Mesenchymal stem cell (in vitro differentiated cells and primary cell): ENCODE results near the gene PAX7.
A peak's percentile ranks its signal among the peaks of the same experiment; 100 is the strongest.

Experiments used
- DNase-seq: peaks from one replicate; pipeline ENCODE4 v3.0.0-alpha.2; 2013
- H2AFZ ChIP-seq: one replicate; pipeline ENCODE4 v1.6.1; 2013; ENCODE audit warnings: low read depth, mild to moderate bottlenecking, control low read depth, inconsistent platforms, low read length, moderate library complexity
- H2AK5ac ChIP-seq: 2 replicates; pipeline ENCODE4 v1.6.1; 2013; ENCODE audit warnings: low read length, moderate library complexity, mild to moderate bottlenecking, inconsistent platforms; ENCODE audit not compliant: severe bottlenecking
- H2BK120ac ChIP-seq: one replicate; pipeline ENCODE4 v1.6.1; 2013; ENCODE audit warnings: low read depth, mild to moderate bottlenecking, inconsistent platforms, low read length, moderate library complexity
- H2BK12ac ChIP-seq, 2 experiments: one replicate each; pipeline ENCODE4 v1.6.1; 2013; ENCODE audit warnings: inconsistent platforms in 2 of 2, low read length in 2 of 2, mild to moderate bottlenecking in 2 of 2, moderate library complexity in 2 of 2, control low read depth in 1 of 2
- H2BK15ac ChIP-seq: one replicate; pipeline ENCODE4 v1.6.1; 2013; ENCODE audit warnings: mild to moderate bottlenecking, low read depth, inconsistent platforms; ENCODE audit not compliant: poor library complexity, severe bottlenecking
- H2BK5ac ChIP-seq: 2 replicates; pipeline ENCODE4 v1.6.1; 2013; ENCODE audit warnings: low read depth, mild to moderate bottlenecking, low read length, control low read depth, inconsistent platforms; ENCODE audit not compliant: poor library complexity, severe bottlenecking
- H3K14ac ChIP-seq, 2 experiments: one replicate each; pipeline ENCODE4 v1.6.1; 2013; ENCODE audit warnings: inconsistent platforms in 2 of 2, low read length in 2 of 2, control low read depth in 1 of 2, mild to moderate bottlenecking in 1 of 2, moderate library complexity in 1 of 2
- H3K18ac ChIP-seq, 2 experiments: one replicate each; pipeline ENCODE4 v1.6.1; 2013; ENCODE audit warnings: inconsistent platforms in 2 of 2, low read length in 2 of 2, control low read depth in 1 of 2, low read depth in 1 of 2, mild to moderate bottlenecking in 1 of 2
- H3K23ac ChIP-seq, 2 experiments: one replicate each; pipeline ENCODE4 v1.6.1; 2013; ENCODE audit warnings: inconsistent platforms in 2 of 2, low read length in 2 of 2, mild to moderate bottlenecking in 2 of 2, moderate library complexity in 2 of 2, control low read depth in 1 of 2
- H3K27ac ChIP-seq: 2 replicates; pipeline ENCODE4 v1.5.1; 2013; ENCODE audit warnings: mild to moderate bottlenecking, moderate library complexity, low read length, control low read depth, inconsistent platforms; ENCODE audit not compliant: poor library complexity, severe bottlenecking
- H3K27me3 ChIP-seq, 2 experiments: 2 replicates each; pipeline versions ENCODE4 v1.6.1 to v1.7.0; 2013; ENCODE audit warnings: low read length in 2 of 2, mild to moderate bottlenecking in 2 of 2, moderate library complexity in 2 of 2, control low read depth in 1 of 2, inconsistent platforms in 1 of 2; ENCODE audit not compliant: control insufficient read depth in 1 of 2, insufficient read depth in 1 of 2
- H3K36me3 ChIP-seq, 2 experiments: 2 replicates each; pipeline versions ENCODE4 v1.6.1 to v1.7.0; 2013; ENCODE audit warnings: low read length in 2 of 2, control low read depth in 1 of 2, inconsistent platforms in 1 of 2, low read depth in 1 of 2, mild to moderate bottlenecking in 1 of 2; ENCODE audit not compliant: insufficient read depth in 2 of 2, control insufficient read depth in 1 of 2
- H3K4ac ChIP-seq, 2 experiments: one replicate each; pipeline ENCODE4 v1.6.1; 2013; ENCODE audit warnings: inconsistent platforms in 2 of 2, low read length in 2 of 2, mild to moderate bottlenecking in 2 of 2, moderate library complexity in 2 of 2, control low read depth in 1 of 2, low read depth in 1 of 2
- H3K4me1 ChIP-seq: 2 replicates; pipeline ENCODE4 v1.6.1; 2013; ENCODE audit warnings: low read depth, low read length, control low read depth; ENCODE audit not compliant: control insufficient read depth, insufficient read depth
- H3K4me2 ChIP-seq: 2 replicates; pipeline ENCODE4 v1.6.1; 2013; ENCODE audit warnings: low read length, mild to moderate bottlenecking, inconsistent platforms; ENCODE audit not compliant: poor library complexity, severe bottlenecking
- H3K4me3 ChIP-seq, 2 experiments: 2 replicates each; pipeline versions ENCODE4 v1.5.1 to v1.7.0; 2013; ENCODE audit warnings: low read length in 2 of 2, mild to moderate bottlenecking in 2 of 2, control low read depth in 1 of 2, low read depth in 1 of 2; ENCODE audit not compliant: insufficient read depth in 1 of 2
- H3K79me1 ChIP-seq: replicated peaks from 2 replicates; pipeline ENCODE4 v1.6.1; 2013; ENCODE audit warnings: mild to moderate bottlenecking, control low read depth, low read length, inconsistent platforms; ENCODE audit not compliant: poor library complexity, severe bottlenecking
- H3K9ac ChIP-seq: 2 replicates; pipeline ENCODE4 v1.7.0; 2013; ENCODE audit warnings: mild to moderate bottlenecking, low read length, moderate library complexity
- H3K9me3 ChIP-seq: 2 replicates; pipeline ENCODE4 v1.7.0; 2013; ENCODE audit warnings: mild to moderate bottlenecking, low read length; ENCODE audit not compliant: control insufficient read depth
- H4K8ac ChIP-seq: one replicate; pipeline ENCODE4 v1.6.1; 2013; ENCODE audit warnings: inconsistent platforms, mild to moderate bottlenecking, low read length, moderate library complexity
- H4K91ac ChIP-seq: one replicate; pipeline ENCODE4 v1.6.1; 2013; ENCODE audit warnings: mild to moderate bottlenecking, low read length, inconsistent platforms
- WGBS: methylation state at CpG from one replicate; pipeline ENCODE4 v1.1.7; 2013; ENCODE audit warnings: mixed read lengths; 5-methylcytosine and 5-hydroxymethylcytosine counted together

PAX7 gene

GRCh38 chr1:18635891-18636595 is 5.4 kb downstream of the PAX7 start:
- no peak overlapping the region for H3K4me3 ChIP-seq

GRCh38 chr1:18636596-18637508 is 6.2 kb downstream of the PAX7 start:
- H3K14ac ChIP-seq = no peak overlapping the region
- no peak overlapping the region for H3K4me3 ChIP-seq
- no peak for DNase-seq
- no peak overlapping the region for H2BK15ac ChIP-seq
- H3K4me2 ChIP-seq = no peak overlapping the region
- no peak overlapping the region for H3K23ac ChIP-seq
- no peak overlapping the region for H3K9ac ChIP-seq
- H4K8ac ChIP-seq = no peak overlapping the region
- H3K18ac ChIP-seq = no peak overlapping the region
- no peak overlapping the region for H2AK5ac ChIP-seq
- H2BK5ac ChIP-seq = no peak overlapping the region
- H2BK120ac ChIP-seq = no peak overlapping the region
- peaks cover 6% of the 10 kb centered on the region for H3K4me1 ChIP-seq
- no peak overlapping the region for H3K4ac ChIP-seq
- peaks cover 95 to 99% of the 10 kb centered on the region in 2 experiments for H3K27me3 ChIP-seq
- H3K27ac ChIP-seq = no peak overlapping the region
- no peaks in the 10 kb centered on the region for H3K79me1 ChIP-seq
- no peak overlapping the region for H4K91ac ChIP-seq
- no peak overlapping the region for H2BK12ac ChIP-seq
- no peaks in the 10 kb centered on the region for H3K36me3 ChIP-seq
- no peak overlapping the region for H2AFZ ChIP-seq
- H3K9me3 ChIP-seq = no peaks in the 10 kb centered on the region
- under 1% methylated on average over 37 of the region's 52 CpGs for WGBS

More at GRCh38 chr1:18635891-18636595, 5.4 kb downstream of the PAX7 start:
- Histone ChIP-seq H3K23ac (no peak overlapping the region), H2BK120ac (no peak overlapping the region), H2BK12ac (no peak overlapping the region), H3K36me3 (no peaks in the 10 kb centered on the region), H3K18ac (peak overlapping the region in 1 of 2 experiments; percentile 21), H3K4me1 (peaks cover 10% of the 10 kb centered on the region), H4K91ac (no peak overlapping the region), H3K4me2 (no peak overlapping the region), H2AK5ac (no peak overlapping the region), H3K79me1 (no peaks in the 10 kb centered on the region), H2BK15ac (no peak overlapping the region), H3K14ac (no peak overlapping the region), H2BK5ac (no peak overlapping the region), H4K8ac (no peak overlapping the region), H2AFZ (no peak overlapping the region), H3K27me3 (peaks cover 94 to 98% of the 10 kb centered on the region in 2 experiments), H3K9ac (no peak overlapping the region), H3K27ac (no peak overlapping the region), H3K9me3 (no peaks in the 10 kb centered on the region), H3K4ac (no peak overlapping the region)
- no peak for DNase-seq
- 3% methylated on average over 38 of the region's 40 CpGs for WGBS

- no peak overlapping the region for H3K9ac ChIP-seq
- H3K18ac ChIP-seq = no peak overlapping the region
- peaks cover 94 to 98% of the 10 kb centered on the region in 2 experiments for H3K27me3 ChIP-seq
- no peak overlapping the region for H3K27ac ChIP-seq
- no peak for DNase-seq
- no peaks in the 10 kb centered on the region for H3K36me3 ChIP-seq
- no peaks in the 10 kb centered on the region for H3K9me3 ChIP-seq
- H4K91ac ChIP-seq = peak overlapping the region; percentile 44
- no peak overlapping the region for H3K4me2 ChIP-seq
- no peak overlapping the region for H3K4ac ChIP-seq
- H3K4me3 ChIP-seq = no peak overlapping the region
- H3K79me1 ChIP-seq = no peaks in the 10 kb centered on the region
- H3K23ac ChIP-seq = no peak overlapping the region
- peaks cover 6% of the 10 kb centered on the region for H3K4me1 ChIP-seq
- H3K14ac ChIP-seq = no peak overlapping the region
- H4K8ac ChIP-seq = no peak overlapping the region
- no peak overlapping the region for H2AK5ac ChIP-seq
- H2AFZ ChIP-seq = no peak overlapping the region
- H2BK5ac ChIP-seq = no peak overlapping the region
- no peak overlapping the region for H2BK12ac ChIP-seq
- H2BK15ac ChIP-seq = no peak overlapping the region
- WGBS = under 1% methylated on average over 24 of the region's 24 CpGs
- no peak overlapping the region for H2BK120ac ChIP-seq
These were observed 6.9 kb downstream of the PAX7 start for GRCh38 chr1:18637511-18637960.
